Glomerular visceral epithelial cell (primary cell): ENCODE data around the gene CLIP1.

Experiments used
- DNase-seq: peaks from one replicate; pipeline ENCODE4 v3.0.0-alpha.2; 2016; ENCODE audit errors: extremely low spot score

Gene CLIP1

GRCh38 chr12:122250536-122250935 is 171.9 kb downstream of the CLIP1 start:
- no peak for DNase-seq

GRCh38 chr12:122250047-122250446 is 172.4 kb downstream of the CLIP1 start:
- no peak for DNase-seq

GRCh38 chr12:122245553-122245952 is 176.9 kb downstream of the CLIP1 start:
- no peak for DNase-seq

- DNase-seq: no peak
Measured at GRCh38 chr12:122244565-122245371, 177.7 kb downstream of the CLIP1 start.

DNA sequence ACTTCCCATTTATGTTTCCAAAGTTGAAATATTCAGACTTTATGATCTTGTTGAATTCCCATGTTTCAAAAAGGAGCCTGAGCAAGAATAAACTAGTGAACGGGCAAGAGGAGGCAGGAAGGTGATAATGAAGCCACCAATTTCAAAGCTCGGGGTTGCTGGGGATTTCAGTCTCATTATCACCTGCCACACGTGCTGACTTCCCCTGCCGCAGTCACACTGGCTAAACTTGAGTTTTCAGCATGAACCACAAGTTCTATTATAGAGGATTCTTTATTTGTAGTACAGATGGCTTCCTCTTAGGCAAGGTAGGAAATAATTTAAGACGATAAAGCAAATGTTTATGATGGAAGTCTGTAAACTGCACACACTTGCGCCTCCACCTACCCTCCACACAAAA is 178.5 kb downstream of the CLIP1 start:
- no peak for DNase-seq

GRCh38 chr12:122238861-122239260 is 183.6 kb downstream of the CLIP1 start:
- no peak for DNase-seq

GRCh38 chr12:122235741-122236140 is 186.7 kb downstream of the CLIP1 start:
- no peak for DNase-seq

GRCh38 chr12:122232691-122233090 is 189.8 kb downstream of the CLIP1 start:
- DNase-seq: no peak

- no peak for DNase-seq
Measured at GRCh38 chr12:122230798-122231197, 191.7 kb downstream of the CLIP1 start.

DNA sequence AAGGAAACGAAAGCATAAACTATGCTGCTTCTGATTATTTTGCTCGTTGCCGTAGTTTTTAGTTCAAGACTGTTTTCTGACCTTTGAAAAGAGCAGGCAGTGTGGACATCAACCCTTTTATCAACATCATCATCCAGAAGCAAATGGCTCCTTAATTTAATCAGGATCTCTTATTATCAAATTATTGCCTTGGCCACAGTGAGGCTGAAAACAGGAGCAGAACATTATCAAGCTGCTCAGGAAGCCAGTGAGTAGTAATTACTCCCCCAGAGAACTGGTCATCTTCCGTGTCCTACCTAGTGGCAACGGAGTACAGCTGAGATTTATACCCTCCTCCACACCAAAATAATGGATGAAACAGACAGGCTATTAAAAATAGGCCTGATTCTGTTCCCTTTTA is 194.4 kb downstream of the CLIP1 start:
- no peak for DNase-seq

GRCh38 chr12:122227341-122227740 is 195.1 kb downstream of the CLIP1 start:
- DNase-seq: no peak

DNA sequence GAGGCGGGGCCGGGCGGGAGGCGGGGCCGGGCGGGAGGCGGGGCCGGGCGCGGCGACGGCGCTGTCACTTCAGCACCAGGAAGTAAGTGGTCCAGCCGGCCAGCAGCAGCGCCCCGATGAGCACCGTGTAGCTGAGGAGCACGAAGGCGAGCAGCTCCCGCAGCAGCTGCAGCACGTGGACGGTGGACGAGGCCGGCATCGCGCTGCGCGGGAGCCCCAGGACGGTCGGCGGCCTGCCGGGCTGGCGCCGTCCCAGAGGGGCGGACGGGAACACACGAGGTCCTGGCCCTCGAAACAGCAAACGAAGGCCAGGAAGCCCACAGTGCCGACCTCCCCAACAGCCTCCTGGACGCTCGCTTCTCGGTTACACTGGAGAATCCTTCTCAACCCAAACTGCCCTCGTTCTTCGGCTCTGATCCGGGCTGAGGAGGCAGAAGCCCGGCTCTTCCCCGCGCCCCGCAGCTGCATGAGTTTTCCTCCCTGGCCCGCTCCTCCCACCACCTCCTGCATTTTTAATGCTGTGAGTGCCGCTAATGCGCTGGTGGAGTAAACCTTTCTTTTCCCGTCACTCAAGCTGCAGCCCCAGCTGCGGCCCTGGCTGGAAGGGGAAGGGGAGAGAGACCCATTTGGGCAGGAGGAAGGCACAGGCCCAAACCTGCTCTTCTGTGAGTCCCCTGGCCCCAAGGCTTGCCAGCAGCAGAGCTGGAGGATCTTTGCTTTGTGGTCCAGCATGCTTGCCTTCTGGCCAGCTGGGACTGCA is 195.9 kb downstream of the CLIP1 start:
- no peak for DNase-seq

- DNase-seq: peak; percentile 100
Measured at GRCh38 chr12:122225683-122226365, 196.6 kb downstream of the CLIP1 start, which contains the start of gene DIABLO. TSS of gene DIABLO (minus strand) at chr12:122226052. CDS start at chr12:122226014, 38 bp downstream.
